Measurements from ENCODE around the gene MIS18BP1.

DNA sequence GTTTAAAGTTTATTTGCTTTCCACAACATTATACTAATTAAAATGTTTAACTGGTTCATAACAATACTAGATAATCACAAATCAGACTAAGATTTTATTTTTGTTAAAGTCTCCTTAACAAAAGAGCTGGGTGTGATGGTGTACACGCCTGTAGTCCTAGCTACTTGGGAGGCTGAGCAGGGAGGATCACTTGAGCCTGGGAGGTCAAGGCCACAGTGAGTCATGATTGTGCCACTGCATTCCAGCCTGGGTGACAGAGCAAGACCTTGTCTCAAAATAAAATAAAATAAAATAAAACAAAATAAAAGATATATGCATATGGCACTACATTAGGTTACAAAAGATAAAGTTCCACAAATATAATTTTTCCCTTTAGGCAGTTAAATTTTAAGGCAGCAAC lies 5.6 kb downstream of the MIS18BP1 start:
- TF ChIP-seq, protein P1, sequence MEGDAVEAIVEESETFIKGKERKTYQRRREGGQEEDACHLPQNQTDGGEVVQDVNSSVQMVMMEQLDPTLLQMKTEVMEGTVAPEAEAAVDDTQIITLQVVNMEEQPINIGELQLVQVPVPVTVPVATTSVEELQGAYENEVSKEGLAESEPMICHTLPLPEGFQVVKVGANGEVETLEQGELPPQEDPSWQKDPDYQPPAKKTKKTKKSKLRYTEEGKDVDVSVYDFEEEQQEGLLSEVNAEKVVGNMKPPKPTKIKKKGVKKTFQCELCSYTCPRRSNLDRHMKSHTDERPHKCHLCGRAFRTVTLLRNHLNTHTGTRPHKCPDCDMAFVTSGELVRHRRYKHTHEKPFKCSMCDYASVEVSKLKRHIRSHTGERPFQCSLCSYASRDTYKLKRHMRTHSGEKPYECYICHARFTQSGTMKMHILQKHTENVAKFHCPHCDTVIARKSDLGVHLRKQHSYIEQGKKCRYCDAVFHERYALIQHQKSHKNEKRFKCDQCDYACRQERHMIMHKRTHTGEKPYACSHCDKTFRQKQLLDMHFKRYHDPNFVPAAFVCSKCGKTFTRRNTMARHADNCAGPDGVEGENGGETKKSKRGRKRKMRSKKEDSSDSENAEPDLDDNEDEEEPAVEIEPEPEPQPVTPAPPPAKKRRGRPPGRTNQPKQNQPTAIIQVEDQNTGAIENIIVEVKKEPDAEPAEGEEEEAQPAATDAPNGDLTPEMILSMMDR (IDR thresholded peaks at IDR 0.05; ENCODE audit: low read depth, low read length, poor library complexity, severe bottlenecking), result no peak
- no peak for TF ChIP-seq EZH2phosphoT487 (IDR thresholded peaks at IDR 0.05; ENCODE audit: borderline replicate concordance, low read length)

All from DOHH2 (cell line).